HTR-8/SVneo (cell line): ENCODE data around the gene ATP2B2.
"Not testable (repeated sequence)": the region's sequence is repeated elsewhere in the genome, so short reads cannot be mapped to it uniquely, and the experiment has no call there.

Experiments used
- DNase-seq: peaks from one replicate; pipeline ENCODE4 v3.0.0; 2011; ENCODE audit warnings: low spot score, mixed read lengths; ENCODE audit not compliant: insufficient read length
- FAIRE-seq: peaks from 2 replicates; lab custom pipeline; 2011; peaks lifted over from hg19 to GRCh38; lab: Jason Lieb, UNC

The ATP2B2 gene

GRCh38 chr3:10319251-10319650 is 186.1 kb downstream of the ATP2B2 start:
- no peak for FAIRE-seq

GRCh38 chr3:10317961-10318350 is 187.4 kb downstream of the ATP2B2 start:
- no peak for DNase-seq
- no peak for FAIRE-seq

More at GRCh38 chr3:10319251-10319650, 186.1 kb downstream of the ATP2B2 start:
- DNase-seq, result no peak

- FAIRE-seq, result no peak
- no peak for DNase-seq
Measured at GRCh38 chr3:10317311-10317960, 187.9 kb downstream of the ATP2B2 start.

- DNase-seq (no peak), FAIRE-seq (no peak)
Measured at GRCh38 chr3:10315771-10316344, 189.5 kb downstream of the ATP2B2 start.

- DNase-seq, result no peak
- FAIRE-seq, result no peak
Measured at GRCh38 chr3:10315101-10315500, 190.3 kb downstream of the ATP2B2 start.

GRCh38 chr3:10312861-10313260 is 192.5 kb downstream of the ATP2B2 start:
- FAIRE-seq (no peak), DNase-seq (no peak)

GRCh38 chr3:10312391-10312790 is 193.0 kb downstream of the ATP2B2 start:
- DNase-seq, result no peak
- no peak for FAIRE-seq

GRCh38 chr3:10311710-10312109 is 193.7 kb downstream of the ATP2B2 start:
- FAIRE-seq, result no peak
- no peak for DNase-seq

GRCh38 chr3:10310578-10310977 is 194.8 kb downstream of the ATP2B2 start:
- no peak for FAIRE-seq
- DNase-seq, result no peak

- FAIRE-seq (no peak), DNase-seq (no peak)
Measured at GRCh38 chr3:10309736-10310135, 195.7 kb downstream of the ATP2B2 start.

GRCh38 chr3:10308678-10309077 is 196.7 kb downstream of the ATP2B2 start:
- DNase-seq, result no peak
- no peak for FAIRE-seq

- no peak for FAIRE-seq
- DNase-seq, result no peak
Measured at GRCh38 chr3:10306156-10306555, 199.2 kb downstream of the ATP2B2 start.

GRCh38 chr3:10305331-10305902 is 200.0 kb downstream of the ATP2B2 start:
- no peak for FAIRE-seq

GRCh38 chr3:10304905-10305304 is 200.5 kb downstream of the ATP2B2 start:
- DNase-seq, result no peak
- no peak for FAIRE-seq

More at GRCh38 chr3:10305331-10305902, 200.0 kb downstream of the ATP2B2 start:
- DNase-seq, result no peak

- DNase-seq (no peak), FAIRE-seq (no peak)
Measured at GRCh38 chr3:10303785-10304184, 201.6 kb downstream of the ATP2B2 start.

GRCh38 chr3:10303105-10303504 is 202.3 kb downstream of the ATP2B2 start:
- no peak for DNase-seq
- FAIRE-seq, result no peak

GRCh38 chr3:10300087-10300486 is 205.3 kb downstream of the ATP2B2 start:
- FAIRE-seq, result no peak

GRCh38 chr3:10299679-10300078 is 205.7 kb downstream of the ATP2B2 start:
- DNase-seq, result no peak
- no peak for FAIRE-seq

More at GRCh38 chr3:10300087-10300486, 205.3 kb downstream of the ATP2B2 start:
- DNase-seq, result no peak

GRCh38 chr3:10299175-10299574 is 206.2 kb downstream of the ATP2B2 start:
- no peak for FAIRE-seq
- no peak for DNase-seq

GRCh38 chr3:10298064-10298463 is 207.3 kb downstream of the ATP2B2 start:
- DNase-seq, FAIRE-seq: not testable (repeated sequence)

GRCh38 chr3:10294030-10294586 is 211.3 kb downstream of the ATP2B2 start:
- no peak for DNase-seq
- no peak for FAIRE-seq
